NK-92 treated with Interleukin-12 subunit alpha and Interleukin-12 subunit beta, amount 100 ng/mL, for 24 hours (cell line): ENCODE data around the gene MOCOS.

ENCODE experiments used
- DNase-seq: peaks from one replicate; lab custom pipeline; 2025; lab: John Stamatoyannopoulos, UW

Gene MOCOS

GRCh38 chr18:36305375-36305774 lies 118.1 kb downstream of the MOCOS start:
- no peak for DNase-seq

- DNase-seq = no peak
Measured at GRCh38 chr18:36307513-36307912, 120.2 kb downstream of the MOCOS start.

- no peak for DNase-seq
Measured at GRCh38 chr18:36308711-36309435, 121.6 kb downstream of the MOCOS start.

GRCh38 chr18:36309436-36310391 lies 122.4 kb downstream of the MOCOS start:
- DNase-seq = no peak

- DNase-seq = no peak
Measured at GRCh38 chr18:36311026-36311570, 123.8 kb downstream of the MOCOS start.

- no peak for DNase-seq
Measured at GRCh38 chr18:36312806-36313395, 125.6 kb downstream of the MOCOS start.

GRCh38 chr18:36314098-36314497 lies 126.8 kb downstream of the MOCOS start:
- DNase-seq = no peak

GRCh38 chr18:36314754-36315153 lies 127.5 kb downstream of the MOCOS start:
- no peak for DNase-seq

GRCh38 chr18:36315736-36316135 lies 128.4 kb downstream of the MOCOS start:
- no peak for DNase-seq

GRCh38 chr18:36316246-36316645 lies 128.9 kb downstream of the MOCOS start:
- no peak for DNase-seq
